D721Med (cell line): ENCODE results near the gene CALU.

Experiments used
- DNase-seq: peaks from one replicate; pipeline ENCODE4 v3.0.0; 2011; ENCODE audit warnings: low spot score; ENCODE audit not compliant: insufficient read length
- FAIRE-seq: peaks from 2 replicates; lab custom pipeline; 2011; peaks lifted over from hg19 to GRCh38; lab: Jason Lieb, UNC
- TF ChIP-seq, protein P1 (sequence below): IDR thresholded peaks from 2 replicates; pipeline ENCODE4 v1.5.1; 2012; ENCODE audit warnings: mild to moderate bottlenecking, control low read depth; ENCODE audit not compliant: insufficient read depth; ENCODE audit errors: missing control alignments

Gene CALU

DNA sequence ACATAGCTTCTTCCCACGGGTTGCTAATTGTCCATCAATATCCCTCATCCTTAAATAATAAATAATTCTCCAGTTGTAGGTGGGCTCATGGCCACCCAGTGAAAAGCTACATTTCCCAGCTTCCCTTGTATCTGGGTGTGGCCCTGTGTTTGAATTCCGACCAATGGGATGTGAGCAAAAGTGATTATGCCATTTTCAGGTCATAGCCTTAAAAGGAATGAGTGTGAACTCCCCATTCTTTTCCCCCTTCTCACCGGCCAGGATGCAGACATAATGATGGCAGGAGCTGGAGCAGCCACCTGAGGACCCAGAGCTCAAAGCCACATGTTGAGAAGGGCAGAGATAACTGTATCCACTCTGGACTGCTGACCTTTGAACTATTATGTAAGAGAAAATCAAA is 30.3 kb upstream of the CALU start:
- no peak for DNase-seq
- TF ChIP-seq, protein P1, sequence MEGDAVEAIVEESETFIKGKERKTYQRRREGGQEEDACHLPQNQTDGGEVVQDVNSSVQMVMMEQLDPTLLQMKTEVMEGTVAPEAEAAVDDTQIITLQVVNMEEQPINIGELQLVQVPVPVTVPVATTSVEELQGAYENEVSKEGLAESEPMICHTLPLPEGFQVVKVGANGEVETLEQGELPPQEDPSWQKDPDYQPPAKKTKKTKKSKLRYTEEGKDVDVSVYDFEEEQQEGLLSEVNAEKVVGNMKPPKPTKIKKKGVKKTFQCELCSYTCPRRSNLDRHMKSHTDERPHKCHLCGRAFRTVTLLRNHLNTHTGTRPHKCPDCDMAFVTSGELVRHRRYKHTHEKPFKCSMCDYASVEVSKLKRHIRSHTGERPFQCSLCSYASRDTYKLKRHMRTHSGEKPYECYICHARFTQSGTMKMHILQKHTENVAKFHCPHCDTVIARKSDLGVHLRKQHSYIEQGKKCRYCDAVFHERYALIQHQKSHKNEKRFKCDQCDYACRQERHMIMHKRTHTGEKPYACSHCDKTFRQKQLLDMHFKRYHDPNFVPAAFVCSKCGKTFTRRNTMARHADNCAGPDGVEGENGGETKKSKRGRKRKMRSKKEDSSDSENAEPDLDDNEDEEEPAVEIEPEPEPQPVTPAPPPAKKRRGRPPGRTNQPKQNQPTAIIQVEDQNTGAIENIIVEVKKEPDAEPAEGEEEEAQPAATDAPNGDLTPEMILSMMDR: no peak
- FAIRE-seq: no peak

DNA sequence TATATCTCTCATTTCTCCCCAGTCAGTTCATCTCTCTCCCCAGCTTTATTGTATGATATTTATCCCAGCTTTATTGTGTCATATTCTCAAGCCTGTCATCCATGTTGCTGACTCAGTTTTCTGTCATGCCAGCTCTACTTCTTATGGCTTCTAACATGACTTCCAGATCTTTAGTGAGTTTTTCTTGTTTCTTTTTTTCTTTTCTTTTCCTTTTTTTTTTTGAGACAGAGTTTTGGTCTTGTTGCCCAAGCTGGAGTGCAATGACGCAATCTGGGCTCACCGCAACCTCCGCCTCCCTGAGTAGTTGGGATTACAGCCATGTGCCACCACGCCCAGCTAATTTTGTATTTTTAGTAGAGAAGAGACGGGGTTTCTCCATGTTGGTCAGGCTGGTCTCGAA is 28.7 kb upstream of the CALU start:
- no peak for FAIRE-seq
- TF ChIP-seq, protein P1: no peak
- DNase-seq: no peak

DNA sequence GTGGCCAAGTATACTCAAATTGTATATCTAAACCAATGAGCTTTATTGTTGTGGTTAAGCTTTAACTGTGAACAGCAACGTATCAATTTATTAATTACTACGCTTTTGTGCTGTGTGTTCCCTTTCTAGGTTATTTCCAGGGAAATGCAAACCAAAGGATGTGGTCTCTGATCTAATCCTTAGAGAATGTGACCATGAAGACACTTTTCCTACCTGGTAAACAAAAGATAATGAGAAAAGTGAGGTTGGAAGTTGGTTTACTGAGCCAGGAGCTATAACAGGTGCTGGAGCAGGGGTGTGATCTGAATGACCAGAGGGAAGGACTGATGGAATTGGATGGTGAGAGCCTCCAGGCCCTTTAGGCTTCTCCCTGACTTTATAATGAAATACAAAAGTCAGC is 25.4 kb upstream of the CALU start:
- DNase-seq: no peak
- no peak for FAIRE-seq
- TF ChIP-seq, protein P1: no peak

DNA sequence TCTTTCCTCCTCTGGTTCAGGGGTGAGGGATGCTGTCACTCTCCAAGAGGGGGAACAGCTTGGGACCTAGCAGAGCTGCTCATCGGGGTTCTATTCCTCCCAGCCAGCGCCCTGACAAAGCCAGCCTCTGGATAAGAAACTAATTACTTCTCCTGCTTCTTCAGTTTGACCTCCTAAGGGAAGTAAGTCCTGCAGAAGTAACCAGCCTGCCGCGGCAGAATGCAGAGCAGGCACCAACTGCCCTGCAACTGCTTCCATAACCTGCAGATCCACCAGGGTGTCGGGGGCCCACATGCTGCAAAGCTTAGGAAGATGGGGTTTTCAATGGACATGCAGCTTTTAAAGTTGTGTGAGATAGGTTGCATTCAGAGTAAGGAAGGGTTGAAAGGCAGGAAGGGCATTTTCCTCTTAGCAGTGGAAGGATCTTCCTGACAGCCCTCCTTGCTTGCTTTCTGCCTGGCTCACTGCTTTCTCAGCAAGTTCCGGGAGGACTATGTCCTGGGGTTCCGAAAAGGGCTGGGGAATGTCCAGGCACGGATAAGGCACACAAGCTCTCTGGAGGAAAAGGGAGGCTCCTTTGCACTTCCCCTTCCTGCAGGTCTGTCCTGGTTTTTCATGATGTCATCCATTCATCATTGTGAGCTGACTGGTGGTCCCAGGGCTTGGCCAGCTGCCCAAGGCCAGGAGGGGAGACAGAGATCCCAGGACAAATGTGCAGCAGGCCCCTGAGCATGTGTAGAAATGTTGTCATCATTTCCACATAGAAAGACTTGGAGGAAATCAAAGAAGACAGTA is 24.3 kb upstream of the CALU start:
- DNase-seq: no peak
- FAIRE-seq: no peak
- TF ChIP-seq, protein P1: no peak

DNA sequence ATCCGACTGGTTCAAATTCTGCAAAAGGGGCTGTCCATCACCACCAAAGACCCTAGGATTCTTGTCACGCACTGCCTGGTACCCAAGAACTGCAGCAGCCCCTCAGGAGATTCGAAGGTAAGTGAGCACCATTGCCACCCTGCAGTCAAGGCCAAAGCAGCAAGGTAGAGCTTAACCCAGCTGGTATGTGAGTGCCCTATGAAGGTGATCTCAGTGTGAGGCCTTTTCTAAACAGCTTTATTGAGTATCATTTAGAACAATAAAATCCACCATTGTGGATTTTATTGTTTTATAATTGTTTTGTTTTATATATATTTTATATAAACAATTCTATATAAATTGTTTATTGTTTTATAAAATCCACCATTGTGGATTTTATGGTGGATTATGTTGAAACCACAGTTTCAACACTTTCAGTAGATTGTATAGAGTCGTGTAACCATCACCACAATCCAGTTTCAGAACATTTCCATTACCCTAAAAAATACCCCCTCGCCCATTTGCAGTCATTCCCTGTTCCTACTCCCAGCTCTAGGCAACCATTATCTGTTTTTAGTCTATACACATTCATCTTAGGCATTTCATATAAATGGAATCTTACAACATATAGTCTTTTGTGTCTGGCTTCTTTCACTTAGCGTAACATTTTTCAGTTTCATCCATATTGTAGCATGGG is 20.1 kb upstream of the CALU start:
- FAIRE-seq: no peak
- TF ChIP-seq, protein P1: no peak
- no peak for DNase-seq

DNA sequence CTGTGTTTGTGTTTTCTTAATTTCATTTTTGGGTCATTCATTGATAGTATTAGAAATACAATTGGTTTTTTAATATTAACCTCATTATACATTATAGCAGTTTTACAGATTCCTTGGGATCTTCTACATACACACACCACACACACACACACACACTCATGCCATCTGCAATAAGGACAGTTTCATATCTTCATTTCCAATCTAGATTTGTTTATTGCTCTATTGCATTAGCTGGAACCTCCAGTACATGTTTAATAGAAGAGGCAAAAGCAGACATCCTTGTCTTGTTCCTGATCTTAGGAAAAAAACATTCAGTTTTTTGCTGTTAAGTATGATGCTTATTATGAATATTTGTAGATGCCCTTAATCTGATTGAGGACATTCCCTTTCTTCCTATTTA is 17.8 kb upstream of the CALU start:
- TF ChIP-seq, protein P1: no peak
- no peak for DNase-seq
- no peak for FAIRE-seq

DNA sequence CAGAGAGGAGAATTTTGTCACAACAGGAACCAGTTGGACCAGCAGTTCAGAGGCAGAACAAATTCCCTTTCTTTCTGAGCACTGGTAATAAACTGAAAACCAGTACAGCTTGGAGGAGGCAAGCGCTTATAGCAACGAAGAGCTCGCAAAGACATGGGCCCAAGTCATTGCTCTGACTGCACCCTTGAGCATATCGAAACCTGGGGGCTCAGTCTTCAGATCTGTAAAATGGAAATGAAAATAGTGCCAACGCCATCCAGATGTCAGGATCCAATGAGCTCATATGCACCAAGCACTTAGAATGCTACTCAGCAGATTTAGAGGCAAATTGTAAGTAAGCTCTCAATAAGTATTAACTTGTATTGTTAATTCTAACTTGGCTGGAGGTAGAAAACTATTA is 14.4 kb upstream of the CALU start:
- no peak for FAIRE-seq
- no peak for DNase-seq
- TF ChIP-seq, protein P1: no peak
